ENCODE data around the gene PPP2R1B.

The PPP2R1B gene

GRCh38 chr11:111741751-111742150, 24.4 kb downstream of the PPP2R1B start:
- Mint-ChIP-seq H3K4me3 (no peak overlapping the region), H3K9me3 (no peaks in the 10 kb centered on the region), H3K4me1 (peaks cover 16% of the 10 kb centered on the region), H3K27me3 (ENCODE audit: low read depth, poor library complexity) (no peaks in the 10 kb centered on the region), H3K36me3 (ENCODE audit: low read depth) (peaks cover 56% of the 10 kb centered on the region), H3K27ac (no peak overlapping the region)
- no peak for DNase-seq
- no peak for TF ChIP-seq CTCF (IDR thresholded peaks at IDR 0.05)

- H3K27me3 Mint-ChIP-seq (ENCODE audit: low read depth, poor library complexity), result no peaks in the 10 kb centered on the region
- no peak for TF ChIP-seq CTCF (IDR thresholded peaks at IDR 0.05)
- peaks cover 40% of the 10 kb centered on the region for H3K4me1 Mint-ChIP-seq
- peaks cover 38% of the 10 kb centered on the region for H3K36me3 Mint-ChIP-seq (ENCODE audit: low read depth)
- no peaks in the 10 kb centered on the region for H3K9me3 Mint-ChIP-seq
- no peak for DNase-seq
- H3K27ac Mint-ChIP-seq, result no peak overlapping the region
- H3K4me3 Mint-ChIP-seq, result no peak overlapping the region
These were observed 26.9 kb downstream of the PPP2R1B start for GRCh38 chr11:111739299-111739698.

GRCh38 chr11:111737444-111738210, 28.6 kb downstream of the PPP2R1B start:
- peaks cover 50% of the 10 kb centered on the region for H3K4me1 Mint-ChIP-seq
- peaks cover 32% of the 10 kb centered on the region for H3K36me3 Mint-ChIP-seq (ENCODE audit: low read depth)
- no peaks in the 10 kb centered on the region for H3K27me3 Mint-ChIP-seq (ENCODE audit: low read depth, poor library complexity)
- no peak for DNase-seq
- no peaks in the 10 kb centered on the region for H3K9me3 Mint-ChIP-seq
- no peak overlapping the region for H3K4me3 Mint-ChIP-seq
- TF ChIP-seq CTCF (IDR thresholded peaks at IDR 0.05), result no peak
- H3K27ac Mint-ChIP-seq, result peak overlapping the region; percentile 85

DNA sequence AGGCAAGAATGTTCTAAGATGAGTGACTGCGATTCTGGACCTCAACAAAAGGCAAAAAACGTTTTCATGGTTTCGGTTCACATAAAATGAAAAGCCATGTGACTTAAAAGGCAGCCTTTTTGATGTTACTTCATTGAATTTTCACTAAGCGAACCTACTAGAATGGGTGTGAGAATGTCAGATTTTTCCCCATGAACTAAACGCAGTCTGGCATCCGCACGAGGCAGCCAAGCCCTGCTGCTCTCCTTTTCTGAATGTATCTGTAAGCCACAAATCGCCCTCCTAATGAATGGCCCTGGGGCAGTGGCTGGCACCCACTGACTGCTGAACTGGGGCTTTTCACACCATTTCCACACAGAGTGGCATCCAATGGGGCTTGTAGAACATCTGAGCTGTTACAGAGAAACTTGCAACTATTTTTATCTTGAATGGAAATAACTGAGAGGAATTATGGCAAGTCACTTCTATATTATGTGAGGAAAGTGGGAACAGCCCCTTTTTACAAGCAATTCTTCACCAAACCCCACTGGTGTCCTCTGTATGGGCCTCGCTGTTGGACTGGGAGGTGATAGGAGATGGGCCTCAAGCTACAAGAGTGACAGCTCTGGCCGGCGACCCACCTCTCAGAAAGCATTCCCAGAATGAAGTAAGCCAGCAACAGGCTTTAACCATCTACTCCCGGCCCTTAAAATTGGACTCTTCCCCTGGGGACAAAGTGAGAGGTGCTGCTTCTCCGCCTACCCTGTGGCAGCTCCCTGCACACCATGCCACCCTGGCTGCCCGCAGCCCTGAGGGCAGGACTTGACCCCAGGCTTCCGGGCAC, 29.4 kb downstream of the PPP2R1B start:
- Mint-ChIP-seq H3K36me3 (ENCODE audit: low read depth) (peaks cover 25% of the 10 kb centered on the region), H3K4me3 (peak overlapping the region; percentile 18), H3K27ac (peak overlapping the region; percentile 100), H3K4me1 (peaks cover 53% of the 10 kb centered on the region), H3K9me3 (no peaks in the 10 kb centered on the region), H3K27me3 (ENCODE audit: low read depth, poor library complexity) (no peaks in the 10 kb centered on the region)
- TF ChIP-seq CTCF (IDR thresholded peaks at IDR 0.05), result no peak
- no peak for DNase-seq

DNA sequence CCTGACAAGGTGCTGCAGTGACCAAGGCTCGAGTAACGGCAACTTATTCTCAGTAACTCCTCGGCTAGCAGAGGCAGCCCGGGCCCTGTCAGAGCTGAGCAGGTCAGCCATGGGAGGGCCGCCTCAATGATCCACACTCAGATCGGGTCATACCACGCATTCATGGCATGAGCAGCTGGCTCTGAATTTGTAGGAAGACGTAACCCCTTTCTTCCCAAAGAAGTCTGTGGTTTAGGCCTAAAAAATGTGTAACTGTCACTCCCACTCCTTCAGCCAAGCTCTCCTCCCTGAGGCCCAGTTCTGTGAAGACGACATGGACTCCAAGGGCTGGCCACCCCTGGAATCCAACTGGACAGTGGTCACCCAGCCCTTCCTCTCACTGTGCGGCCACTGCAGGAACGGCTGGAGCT, 30.0 kb downstream of the PPP2R1B start:
- DNase-seq, result no peak
- no peak for TF ChIP-seq CTCF (IDR thresholded peaks at IDR 0.05)
- no peaks in the 10 kb centered on the region for H3K9me3 Mint-ChIP-seq
- H3K4me1 Mint-ChIP-seq, result peaks cover 59% of the 10 kb centered on the region
- peak overlapping the region; percentile 52 for H3K4me3 Mint-ChIP-seq
- no peaks in the 10 kb centered on the region for H3K27me3 Mint-ChIP-seq (ENCODE audit: low read depth, poor library complexity)
- H3K36me3 Mint-ChIP-seq (ENCODE audit: low read depth), result peaks cover 19% of the 10 kb centered on the region
- peak overlapping the region; percentile 100 for H3K27ac Mint-ChIP-seq

Data from nephron progenitor cell (in vitro differentiated cells).